CD4-positive, alpha-beta T cell treated with Interleukin-12 subunit alpha and Interleukin-12 subunit beta, for 1 hour (primary cell): ENCODE measurements around the gene CFD.

Experiments
- DNase-seq: peaks from one replicate; pipeline ENCODE4 v3.0.0-alpha.2; 2020

The CFD gene

DNA sequence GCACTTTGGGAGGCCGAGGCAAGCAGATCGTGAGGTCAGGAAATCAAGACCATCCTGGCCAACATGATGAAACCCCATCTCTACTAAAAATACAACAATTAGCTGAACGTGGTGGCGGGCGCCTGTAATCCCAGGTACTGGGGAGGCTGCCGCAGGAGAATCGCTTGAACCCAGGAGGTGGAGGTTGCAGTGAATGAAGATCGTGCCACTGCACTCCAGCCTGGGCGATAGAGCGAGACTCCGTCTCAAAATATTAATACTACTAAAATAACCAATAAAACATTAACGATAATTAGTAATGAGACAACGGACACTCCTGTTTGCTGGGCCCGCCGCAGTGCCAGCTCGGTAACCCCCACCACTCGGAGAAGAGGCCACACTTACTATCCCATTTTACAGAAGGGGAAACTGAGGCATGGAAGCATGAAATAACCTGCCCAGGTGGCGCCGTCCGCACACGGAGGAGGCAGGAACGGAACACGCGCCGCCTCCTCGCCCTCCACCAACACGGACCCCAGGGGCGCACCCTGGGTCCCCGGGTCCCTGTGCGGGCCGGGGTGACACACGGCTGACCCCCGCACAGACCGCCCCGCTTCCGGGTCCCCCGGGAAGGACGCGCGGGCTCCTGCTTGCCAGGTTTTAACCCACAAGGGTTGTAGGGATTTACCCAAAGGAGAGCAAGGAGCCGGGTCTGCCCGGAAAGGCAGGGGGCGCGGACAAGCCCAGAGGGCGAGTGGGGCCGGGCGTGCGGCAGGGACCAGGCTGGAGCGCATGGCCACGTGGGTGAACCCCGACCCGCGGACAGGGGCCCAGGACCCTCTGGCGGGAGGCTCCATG is 52.0 kb downstream of the CFD start:
- DNase-seq: no peak

- peak; percentile 59 for DNase-seq
These were observed 53.0 kb downstream of the CFD start for GRCh38 chr19:912181-913079.
